Raji (cell line): Measurements from ENCODE around the gene GPLD1.

Source experiments
- POLR2A ChIP-seq: IDR thresholded peaks from 2 replicates; pipeline ENCODE4 v1.6.1; 2011; ENCODE audit warnings: low read depth, low read length, control low read depth; ENCODE audit not compliant: insufficient read depth

GPLD1 gene

GRCh38 chr6:24446670-24447069 lies 42.7 kb downstream of the GPLD1 start:
- TF ChIP-seq POLR2A, result no peak

- no peak for TF ChIP-seq POLR2A
Observed at GRCh38 chr6:24445704-24446103, 43.7 kb downstream of the GPLD1 start.

GRCh38 chr6:24444588-24444987 lies 44.8 kb downstream of the GPLD1 start:
- TF ChIP-seq POLR2A, result no peak

- TF ChIP-seq POLR2A, result no peak
Observed at GRCh38 chr6:24441599-24441904, 47.8 kb downstream of the GPLD1 start.

GRCh38 chr6:24440897-24441598 lies 48.3 kb downstream of the GPLD1 start:
- TF ChIP-seq POLR2A, result no peak

- no peak for TF ChIP-seq POLR2A
Observed at GRCh38 chr6:24439858-24440539, 49.4 kb downstream of the GPLD1 start.

- TF ChIP-seq POLR2A, result no peak
Observed at GRCh38 chr6:24436979-24437378, 52.4 kb downstream of the GPLD1 start.

GRCh38 chr6:24432611-24433010 lies 56.8 kb downstream of the GPLD1 start:
- TF ChIP-seq POLR2A, result no peak

GRCh38 chr6:24431045-24431451 lies 58.3 kb downstream of the GPLD1 start:
- no peak for TF ChIP-seq POLR2A

- TF ChIP-seq POLR2A, result no peak
Observed at GRCh38 chr6:24430086-24430485, 59.3 kb downstream of the GPLD1 start.

- TF ChIP-seq POLR2A, result no peak
Observed at GRCh38 chr6:24429146-24429545, 60.2 kb downstream of the GPLD1 start.

- TF ChIP-seq POLR2A, result no peak
Observed at GRCh38 chr6:24428615-24429014, 60.8 kb downstream of the GPLD1 start.

- no peak for TF ChIP-seq POLR2A
Observed at GRCh38 chr6:24426729-24427446, 62.5 kb downstream of the GPLD1 start.

- no peak for TF ChIP-seq POLR2A
Observed at GRCh38 chr6:24425091-24425490, 64.3 kb downstream of the GPLD1 start.

GRCh38 chr6:24419526-24419925 lies 69.9 kb downstream of the GPLD1 start:
- TF ChIP-seq POLR2A, result no peak

- no peak for TF ChIP-seq POLR2A
Observed at GRCh38 chr6:24415753-24416152, 73.6 kb downstream of the GPLD1 start.
